Calu3 (cell line): ENCODE measurements around the gene CLEC16A. TPM values are rescaled to one million over a fixed set of nuclear protein-coding genes. Genes with fewer than 3 reads are reported as not detected.

ENCODE experiments used
- BruUV-seq: library from RNA; stranded (reverse); fragments of 400-500 nt; replicated peaks from 2 replicates; lab custom pipeline; 2021; lab: Mats Ljungman, UMichigan
- CTCF ChIA-PET: fragments of 300-600 bp; sonication (Branson Sonifier 250); formaldehyde crosslinking; loops from one replicate; lab custom pipeline; 2022; ENCODE audit warnings: antibody characterized with exemption; lab: Charles Lee
- DNase-seq: peaks from one replicate; pipeline ENCODE4 v3.0.0; 2022
- H3K27ac Mint-ChIP-seq: one replicate; pipeline ENCODE4 v1.8.0; 2022; ENCODE audit warnings: mixed read lengths; ENCODE audit not compliant: unreplicated experiment
- H3K27me3 Mint-ChIP-seq: one replicate; pipeline ENCODE4 v1.8.0; 2022; ENCODE audit warnings: mixed read lengths; ENCODE audit not compliant: unreplicated experiment
- H3K36me3 Mint-ChIP-seq: one replicate; pipeline ENCODE4 v1.8.0; 2022; ENCODE audit warnings: mild to moderate bottlenecking, moderate library complexity, mixed read lengths; ENCODE audit not compliant: insufficient read depth, unreplicated experiment
- H3K4me1 Mint-ChIP-seq: one replicate; pipeline ENCODE4 v1.8.0; 2022; ENCODE audit warnings: mild to moderate bottlenecking, low read depth, mixed read lengths; ENCODE audit not compliant: unreplicated experiment
- H3K4me3 Mint-ChIP-seq: one replicate; pipeline ENCODE4 v1.8.0; 2022; ENCODE audit warnings: mild to moderate bottlenecking, low read depth, moderate library complexity, mixed read lengths; ENCODE audit not compliant: unreplicated experiment
- H3K9me3 Mint-ChIP-seq: one replicate; pipeline ENCODE4 v1.8.0; 2022; ENCODE audit warnings: low read depth, mixed read lengths; ENCODE audit not compliant: unreplicated experiment
- CTCF ChIP-seq: fragments of 200-600 bp; IDR thresholded peaks from one replicate; pipeline ENCODE4 v1.8.0; 2022; ENCODE audit warnings: antibody characterized with exemption; ENCODE audit not compliant: unreplicated experiment
- intact Hi-C: fragments of 100-400 bp; cut with micrococcal nuclease; formaldehyde crosslinking; loops from one replicate; pipeline ENCODE4 v1.10.0; 2022; ENCODE audit not compliant: unreplicated experiment
- total RNA-seq: library from RNA; stranded (reverse); gene quantifications from 2 replicates; pipeline ENCODE4 v1.2.3, GENCODE V29; 2022

CLEC16A gene
- total RNA-seq, 1 experiment from 2014 or later, result 33.0 TPM

GRCh38 chr16:11063448-11064201 is 119.3 kb downstream of the CLEC16A start:
- Mint-ChIP-seq H3K4me3 (no peak overlapping the region), H3K9me3 (no peaks in the 10 kb centered on the region), H3K27ac (no peak overlapping the region), H3K36me3 (no peaks in the 10 kb centered on the region), H3K27me3 (no peaks in the 10 kb centered on the region), H3K4me1 (peaks cover 11% of the 10 kb centered on the region)
- CTCF ChIA-PET, result no interaction called here
- no peak for DNase-seq
- no peak for TF ChIP-seq CTCF
- BruUV-seq, result no TSS peak
- intact Hi-C loops, result no loop called here

- no peaks in the 10 kb centered on the region for H3K27me3 Mint-ChIP-seq
- H3K9me3 Mint-ChIP-seq, result no peaks in the 10 kb centered on the region
- no peak overlapping the region for H3K4me3 Mint-ChIP-seq
- no TSS peak for BruUV-seq
- H3K36me3 Mint-ChIP-seq, result no peaks in the 10 kb centered on the region
- DNase-seq, result no peak
- intact Hi-C loops, result no loop called here
- CTCF ChIA-PET, result no interaction called here
- H3K4me1 Mint-ChIP-seq, result peaks cover 6% of the 10 kb centered on the region
- H3K27ac Mint-ChIP-seq, result no peak overlapping the region
- no peak for TF ChIP-seq CTCF
These were observed 119.8 kb downstream of the CLEC16A start for GRCh38 chr16:11064202-11064540.

- DNase-seq, result no peak
- H3K27ac Mint-ChIP-seq, result no peak overlapping the region
- H3K9me3 Mint-ChIP-seq, result no peaks in the 10 kb centered on the region
- H3K27me3 Mint-ChIP-seq, result no peaks in the 10 kb centered on the region
- intact Hi-C loops, result no loop called here
- no peaks in the 10 kb centered on the region for H3K36me3 Mint-ChIP-seq
- H3K4me3 Mint-ChIP-seq, result no peak overlapping the region
- no peaks in the 10 kb centered on the region for H3K4me1 Mint-ChIP-seq
- no peak for TF ChIP-seq CTCF
- CTCF ChIA-PET, result interaction anchor here (1.0 kb wide), 1 partner anchor 14 kb away, joined by 3 read pairs; no protein-coding TSS in a partner anchor
- no TSS peak for BruUV-seq
These were observed 120.5 kb downstream of the CLEC16A start for GRCh38 chr16:11064851-11065250.

- no peak overlapping the region for H3K27ac Mint-ChIP-seq
- no peak for TF ChIP-seq CTCF
- no peaks in the 10 kb centered on the region for H3K36me3 Mint-ChIP-seq
- intact Hi-C loops, result no loop called here
- no peaks in the 10 kb centered on the region for H3K4me1 Mint-ChIP-seq
- no peak for DNase-seq
- CTCF ChIA-PET, result interaction anchor here (0.9 kb wide), 1 partner anchor 8 kb away, joined by 3 read pairs; no protein-coding TSS in a partner anchor
- H3K4me3 Mint-ChIP-seq, result no peak overlapping the region
- no peaks in the 10 kb centered on the region for H3K9me3 Mint-ChIP-seq
- H3K27me3 Mint-ChIP-seq, result no peaks in the 10 kb centered on the region
- no TSS peak for BruUV-seq
These were observed 122.0 kb downstream of the CLEC16A start for GRCh38 chr16:11066261-11066870.
